Activated naive CD8-positive, alpha-beta T cell treated with anti-CD3 and anti-CD28 coated beads, Interleukin-2, amount 50 U/mL, for 24 hours (primary cell): ENCODE results near the gene SLC2A6.

ENCODE experiments used
- ATAC-seq: fragments of 150-1000 bp; cut with Tn5 transposase; one replicate; pipeline ENCODE4 v1.10.0; 2021
- DNase-seq: peaks from one replicate; pipeline ENCODE4 v3.0.0; 2021
- H3K27ac Mint-ChIP-seq: one replicate; pipeline ENCODE4 v1.8.0; 2021; ENCODE audit warnings: mild to moderate bottlenecking, mixed read lengths
- H3K27me3 Mint-ChIP-seq: one replicate; pipeline ENCODE4 v1.8.0; 2021; ENCODE audit warnings: mixed read lengths
- H3K36me3 Mint-ChIP-seq: one replicate; pipeline ENCODE4 v1.8.0; 2021; ENCODE audit warnings: low read depth, mixed read lengths
- H3K4me1 Mint-ChIP-seq: one replicate; pipeline ENCODE4 v1.8.0; 2021; ENCODE audit warnings: mixed read lengths
- H3K4me3 Mint-ChIP-seq: one replicate; pipeline ENCODE4 v1.8.0; 2021; ENCODE audit warnings: mild to moderate bottlenecking, moderate library complexity, mixed read lengths
- H3K9me3 Mint-ChIP-seq: one replicate; pipeline ENCODE4 v1.8.0; 2021; ENCODE audit warnings: mixed read lengths

The SLC2A6 gene

GRCh38 chr9:133439337-133439736 lies 39.6 kb downstream of the SLC2A6 start:
- Mint-ChIP-seq H3K9me3 (no peaks in the 10 kb centered on the region), H3K36me3 (no peaks in the 10 kb centered on the region), H3K27ac (no peak overlapping the region), H3K27me3 (no peaks in the 10 kb centered on the region), H3K4me3 (no peak overlapping the region), H3K4me1 (peaks cover 7% of the 10 kb centered on the region)
- ATAC-seq (peak; percentile 35), DNase-seq (no peak)

GRCh38 chr9:133437753-133438531 lies 41.0 kb downstream of the SLC2A6 start:
- ATAC-seq (no peak), DNase-seq (no peak)
- H3K4me3 Mint-ChIP-seq = no peak overlapping the region
- H3K27me3 Mint-ChIP-seq = no peaks in the 10 kb centered on the region
- no peaks in the 10 kb centered on the region for H3K9me3 Mint-ChIP-seq
- H3K27ac Mint-ChIP-seq = no peak overlapping the region
- H3K4me1 Mint-ChIP-seq = peaks cover 7% of the 10 kb centered on the region
- H3K36me3 Mint-ChIP-seq = no peaks in the 10 kb centered on the region

- DNase-seq (no peak), ATAC-seq (no peak)
- Mint-ChIP-seq H3K27me3 (no peaks in the 10 kb centered on the region), H3K9me3 (no peaks in the 10 kb centered on the region), H3K36me3 (no peaks in the 10 kb centered on the region), H3K4me1 (peaks cover 7% of the 10 kb centered on the region), H3K4me3 (no peak overlapping the region), H3K27ac (no peak overlapping the region)
These were observed 42.2 kb downstream of the SLC2A6 start for GRCh38 chr9:133436681-133437080.

GRCh38 chr9:133433351-133433843 lies 45.5 kb downstream of the SLC2A6 start:
- Mint-ChIP-seq H3K9me3 (no peaks in the 10 kb centered on the region), H3K27me3 (peaks cover 6% of the 10 kb centered on the region), H3K36me3 (no peaks in the 10 kb centered on the region), H3K27ac (no peak overlapping the region), H3K4me3 (no peak overlapping the region), H3K4me1 (no peaks in the 10 kb centered on the region)
- no peak for ATAC-seq
- DNase-seq = no peak

- DNase-seq = no peak
- Mint-ChIP-seq H3K4me1 (peaks cover 4% of the 10 kb centered on the region), H3K9me3 (no peaks in the 10 kb centered on the region), H3K27me3 (peaks cover 21% of the 10 kb centered on the region), H3K4me3 (no peak overlapping the region), H3K27ac (no peak overlapping the region), H3K36me3 (no peaks in the 10 kb centered on the region)
- ATAC-seq = no peak
These were observed 48.7 kb downstream of the SLC2A6 start for GRCh38 chr9:133430244-133430643.

GRCh38 chr9:133429641-133430161 lies 49.2 kb downstream of the SLC2A6 start:
- no peak overlapping the region for H3K27ac Mint-ChIP-seq
- peaks cover 4% of the 10 kb centered on the region for H3K4me1 Mint-ChIP-seq
- DNase-seq (no peak), ATAC-seq (peak; percentile 45)
- no peaks in the 10 kb centered on the region for H3K9me3 Mint-ChIP-seq
- no peak overlapping the region for H3K4me3 Mint-ChIP-seq
- H3K27me3 Mint-ChIP-seq = peaks cover 21% of the 10 kb centered on the region
- no peaks in the 10 kb centered on the region for H3K36me3 Mint-ChIP-seq

GRCh38 chr9:133429214-133429613 lies 49.7 kb downstream of the SLC2A6 start:
- DNase-seq = no peak
- H3K27ac Mint-ChIP-seq = no peak overlapping the region
- no peaks in the 10 kb centered on the region for H3K9me3 Mint-ChIP-seq
- no peaks in the 10 kb centered on the region for H3K36me3 Mint-ChIP-seq
- no peak for ATAC-seq
- H3K4me1 Mint-ChIP-seq = peaks cover 4% of the 10 kb centered on the region
- no peak overlapping the region for H3K4me3 Mint-ChIP-seq
- peaks cover 21% of the 10 kb centered on the region for H3K27me3 Mint-ChIP-seq

- no peak for DNase-seq
These were observed 50.2 kb downstream of the SLC2A6 start for GRCh38 chr9:133428617-133429101.

GRCh38 chr9:133427658-133428348 lies 51.1 kb downstream of the SLC2A6 start:
- peak overlapping the region; percentile 29 for H3K4me3 Mint-ChIP-seq
- no peak for ATAC-seq
- H3K27ac Mint-ChIP-seq = no peak overlapping the region
- H3K9me3 Mint-ChIP-seq = no peaks in the 10 kb centered on the region
- H3K36me3 Mint-ChIP-seq = no peaks in the 10 kb centered on the region
- DNase-seq = no peak
- H3K4me1 Mint-ChIP-seq = peaks cover 4% of the 10 kb centered on the region
- H3K27me3 Mint-ChIP-seq = peaks cover 21% of the 10 kb centered on the region

More at GRCh38 chr9:133428617-133429101, 50.2 kb downstream of the SLC2A6 start:
- Mint-ChIP-seq H3K4me3 (no peak overlapping the region), H3K4me1 (peaks cover 4% of the 10 kb centered on the region), H3K27me3 (peaks cover 21% of the 10 kb centered on the region), H3K9me3 (no peaks in the 10 kb centered on the region), H3K36me3 (no peaks in the 10 kb centered on the region), H3K27ac (no peak overlapping the region)
- no peak for ATAC-seq

GRCh38 chr9:133426011-133426410 lies 52.9 kb downstream of the SLC2A6 start:
- no peak for DNase-seq
- H3K36me3 Mint-ChIP-seq = no peaks in the 10 kb centered on the region
- H3K4me3 Mint-ChIP-seq = no peak overlapping the region
- H3K27me3 Mint-ChIP-seq = peaks cover 21% of the 10 kb centered on the region
- H3K9me3 Mint-ChIP-seq = no peaks in the 10 kb centered on the region
- H3K27ac Mint-ChIP-seq = no peak overlapping the region
- H3K4me1 Mint-ChIP-seq = peaks cover 21% of the 10 kb centered on the region
- no peak for ATAC-seq

GRCh38 chr9:133425049-133425632 lies 53.8 kb downstream of the SLC2A6 start:
- DNase-seq (no peak), ATAC-seq (no peak)
- Mint-ChIP-seq H3K36me3 (no peaks in the 10 kb centered on the region), H3K27ac (no peak overlapping the region), H3K4me3 (no peak overlapping the region), H3K4me1 (peaks cover 30% of the 10 kb centered on the region), H3K9me3 (no peaks in the 10 kb centered on the region), H3K27me3 (peaks cover 18% of the 10 kb centered on the region)

- DNase-seq = no peak
- no peak for ATAC-seq
- no peaks in the 10 kb centered on the region for H3K9me3 Mint-ChIP-seq
- no peaks in the 10 kb centered on the region for H3K36me3 Mint-ChIP-seq
- no peak overlapping the region for H3K4me3 Mint-ChIP-seq
- H3K27me3 Mint-ChIP-seq = peaks cover 15% of the 10 kb centered on the region
- no peak overlapping the region for H3K27ac Mint-ChIP-seq
- H3K4me1 Mint-ChIP-seq = peaks cover 33% of the 10 kb centered on the region
These were observed 54.7 kb downstream of the SLC2A6 start for GRCh38 chr9:133424187-133424586.

GRCh38 chr9:133423216-133423615 lies 55.7 kb downstream of the SLC2A6 start:
- no peaks in the 10 kb centered on the region for H3K9me3 Mint-ChIP-seq
- H3K27me3 Mint-ChIP-seq = peaks cover 14% of the 10 kb centered on the region
- ATAC-seq (no peak), DNase-seq (no peak)
- no peak overlapping the region for H3K4me3 Mint-ChIP-seq
- no peak overlapping the region for H3K27ac Mint-ChIP-seq
- peaks cover 41% of the 10 kb centered on the region for H3K4me1 Mint-ChIP-seq
- no peaks in the 10 kb centered on the region for H3K36me3 Mint-ChIP-seq

GRCh38 chr9:133421615-133422542 lies 57.0 kb downstream of the SLC2A6 start, which contains the start of gene ADAMTS13:
Gene ADAMTS13 (plus strand): TSS chr9:133422367. CDS start chr9:133422444, 77 bp downstream.
- ATAC-seq = peak; percentile 74
- DNase-seq = peak; percentile 70
- peaks cover 5% of the 10 kb centered on the region for H3K36me3 Mint-ChIP-seq

More at GRCh38 chr9:133421615-133422542, 57.0 kb downstream of the SLC2A6 start, which contains the start of gene ADAMTS13:
- H3K27ac Mint-ChIP-seq = peak within 1 kb of the TSS; percentile 73
- peak within 1 kb of the TSS; percentile 30 for H3K4me3 Mint-ChIP-seq
- peaks cover 2% of the 10 kb centered on the region for H3K27me3 Mint-ChIP-seq
- peaks cover 42% of the 10 kb centered on the region for H3K4me1 Mint-ChIP-seq
- no peaks in the 10 kb centered on the region for H3K9me3 Mint-ChIP-seq
